GM23338 (cell line): Measurements from ENCODE around the gene KIRREL3. TPM values are rescaled to one million over a fixed set of nuclear protein-coding genes. Genes with fewer than 3 reads are reported as not detected.

Experiments
- ATAC-seq: fragments of 200-7000 bp; cut with Tn5 transposase; 3 replicates; pipeline ENCODE4 v1.9.1; 2020
- DNase-seq: peaks from one replicate; pipeline ENCODE4 v3.0.0-alpha.2; 2015; ENCODE audit warnings: low spot score
- H2AFZ ChIP-seq: fragments of 200-600 bp; sonication (generic); 2 replicates; pipeline ENCODE4 v1.8.0; 2016; ENCODE audit warnings: antibody characterized with exemption, mild to moderate bottlenecking, moderate library complexity
- H3F3A ChIP-seq: fragments of 200-600 bp; sonication (generic); replicated peaks from 2 replicates; pipeline ENCODE4 v1.8.0; 2017; ENCODE audit warnings: antibody characterized with exemption, mixed run types, low read depth
- H3K27ac ChIP-seq: fragments of 200-600 bp; sonication (generic); 2 replicates; pipeline ENCODE4 v1.6.1; 2016; ENCODE audit warnings: low read depth
- H3K27me3 ChIP-seq: fragments of 200-600 bp; sonication (generic); 2 replicates; pipeline ENCODE4 v1.8.0; 2016; ENCODE audit warnings: mild to moderate bottlenecking, mixed run types, moderate library complexity; ENCODE audit not compliant: insufficient read depth
- H3K36me3 ChIP-seq: fragments of 200-600 bp; sonication (generic); 2 replicates; pipeline ENCODE4 v1.8.0; 2016; ENCODE audit warnings: mild to moderate bottlenecking; ENCODE audit not compliant: insufficient read depth
- H3K4me1 ChIP-seq: fragments of 200-600 bp; sonication (generic); 2 replicates; pipeline ENCODE4 v1.8.0; 2016; ENCODE audit warnings: mild to moderate bottlenecking, moderate library complexity; ENCODE audit not compliant: insufficient read depth
- H3K4me2 ChIP-seq: fragments of 200-600 bp; sonication (generic); 2 replicates; pipeline ENCODE4 v1.7.1; 2017; ENCODE audit warnings: mixed run types
- H3K4me3 ChIP-seq: fragments of 200-600 bp; sonication (generic); 2 replicates; pipeline ENCODE4 v1.6.1; 2016; ENCODE audit warnings: mixed run types
- H3K79me2 ChIP-seq: fragments of 200-600 bp; sonication (generic); replicated peaks from 2 replicates; pipeline ENCODE4 v1.8.0; 2017; ENCODE audit warnings: mild to moderate bottlenecking; ENCODE audit not compliant: insufficient read depth
- H3K9me2 ChIP-seq: fragments of 200-600 bp; sonication (generic); 2 replicates; pipeline ENCODE4 v1.8.0; 2017; ENCODE audit not compliant: insufficient read depth
- H4K20me1 ChIP-seq: fragments of 200-600 bp; sonication (generic); replicated peaks from 2 replicates; pipeline ENCODE4 v1.8.0; 2017; ENCODE audit warnings: mild to moderate bottlenecking; ENCODE audit not compliant: insufficient read depth
- H3K27ac Mint-ChIP-seq: 2 replicates; pipeline ENCODE4 v1.8.0; 2020; ENCODE audit warnings: inconsistent platforms, mild to moderate bottlenecking, moderate library complexity, mixed read lengths
- H3K27me3 Mint-ChIP-seq: 3 replicates; pipeline ENCODE4 v1.8.0; 2022; ENCODE audit warnings: low read depth, mild to moderate bottlenecking, moderate library complexity, mixed read lengths, inconsistent platforms; ENCODE audit not compliant: insufficient read depth, poor library complexity
- H3K36me3 Mint-ChIP-seq: 3 replicates; pipeline ENCODE4 v1.8.0; 2021; ENCODE audit warnings: low read depth, mild to moderate bottlenecking, inconsistent platforms, moderate library complexity, mixed read lengths
- H3K4me1 Mint-ChIP-seq: 3 replicates; pipeline ENCODE4 v1.8.0; 2020; ENCODE audit warnings: mild to moderate bottlenecking, inconsistent platforms, mixed read lengths
- H3K4me3 Mint-ChIP-seq: 3 replicates; pipeline ENCODE4 v1.8.0; 2021; ENCODE audit warnings: moderate library complexity, mild to moderate bottlenecking, inconsistent platforms, mixed read lengths
- H3K9me3 Mint-ChIP-seq: 3 replicates; pipeline ENCODE4 v1.8.0; 2020; ENCODE audit warnings: moderate library complexity, mild to moderate bottlenecking, inconsistent platforms, mixed read lengths
- EZH2 ChIP-seq: fragments of 200-600 bp; sonication (generic); IDR thresholded peaks from one replicate; pipeline ENCODE4 v1.8.0; 2017; ENCODE audit warnings: antibody characterized with exemption, mild to moderate bottlenecking, low read depth; ENCODE audit not compliant: unreplicated experiment
- EZH2phosphoT487 ChIP-seq: fragments of 200-600 bp; sonication (generic); IDR thresholded peaks from one replicate; pipeline ENCODE4 v1.8.1; 2018; ENCODE audit warnings: antibody characterized with exemption; ENCODE audit not compliant: unreplicated experiment
- NANOG ChIP-seq: IDR thresholded peaks from 2 replicates; pipeline ENCODE4 v1.6.1; 2016; ENCODE audit warnings: antibody characterized with exemption, borderline replicate concordance
- STAT1 ChIP-seq: IDR thresholded peaks from one replicate; pipeline ENCODE4 v1.6.1; 2016; ENCODE audit warnings: antibody characterized with exemption; ENCODE audit not compliant: unreplicated experiment
- ZNF331 ChIP-seq: fragments of 250-450 bp; sonication (Bioruptor Pico); IDR thresholded peaks from 2 replicates; pipeline ENCODE4 v1.5.0; 2020; ENCODE audit warnings: low read depth, mild to moderate bottlenecking, moderate library complexity
- polyA plus RNA-seq: library from polyadenylated mRNA; unstranded; fragments of >200 nt; fragmentation: Nextera tagmentation; extraction: Ambion mirVana; gene quantifications from 2 replicates; pipeline ENCODE4 v1.2.1, GENCODE V29; 2016
- total RNA-seq: library from RNA; depleted of rRNA; stranded (reverse); fragments of >200 nt; shearing (Covaris generic); gene quantifications from 2 replicates; pipeline ENCODE4 v1.2.3, GENCODE V29; 2014
- TF ChIP-seq, protein P1 (sequence below): IDR thresholded peaks from one replicate; pipeline ENCODE4 v1.6.1; 2018; ENCODE audit warnings: antibody characterized with exemption; ENCODE audit not compliant: unreplicated experiment
- TF ChIP-seq, protein P2 (sequence below), 2 experiments: fragments of 200-600 bp in 1 of 2; sonication (generic) in 1 of 2; conservative IDR thresholded peaks; 2 replicates each; pipeline versions ENCODE4 v1.5.1 to v1.6.1; 2016 to 2017; ENCODE audit warnings: antibody characterized with exemption in 2 of 2, low read depth in 2 of 2, mild to moderate bottlenecking in 2 of 2, moderate library complexity in 1 of 2
- TF ChIP-seq, protein P3 (sequence below): IDR thresholded peaks from 2 replicates; pipeline ENCODE4 v1.6.1; 2016; ENCODE audit warnings: antibody characterized with exemption

The KIRREL3 gene
- total and polyA plus RNA-seq, 2 experiments from 2014 or later: 0.13 to 1.5 TPM

DNA sequence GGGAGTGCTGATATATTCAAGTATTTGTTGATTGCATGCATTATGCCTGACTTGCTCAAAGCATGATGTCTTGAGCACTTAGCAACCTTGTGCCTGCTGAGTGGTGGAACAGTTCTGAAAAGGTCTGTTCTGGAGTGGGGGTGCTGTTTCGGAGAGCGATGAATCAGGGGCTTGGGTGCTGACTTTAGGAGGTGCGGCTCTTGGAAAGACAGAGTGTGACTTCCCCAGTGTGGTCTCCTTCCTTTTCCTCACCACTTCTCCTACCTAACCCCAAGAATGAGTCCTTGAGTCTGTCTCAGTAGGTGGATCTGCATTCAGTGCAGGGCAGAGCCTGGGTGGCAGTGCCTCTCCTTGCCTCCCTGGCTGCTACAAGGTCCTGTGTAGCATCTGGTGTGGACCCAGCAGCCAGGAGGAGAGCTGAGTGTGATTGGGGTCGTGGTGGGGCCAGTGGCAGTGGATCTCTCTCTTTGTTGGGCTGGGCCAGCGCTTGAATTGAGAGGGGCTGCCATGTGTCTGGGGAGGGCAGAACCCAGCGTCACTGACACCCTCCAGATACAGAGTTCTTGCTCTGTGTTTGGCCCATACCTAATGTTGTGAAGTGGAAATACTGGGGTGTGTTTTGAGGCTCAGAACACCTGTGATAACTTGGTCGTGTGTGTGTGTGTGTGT is 609.1 kb downstream of the KIRREL3 start (continued):
- TF ChIP-seq, protein P1, sequence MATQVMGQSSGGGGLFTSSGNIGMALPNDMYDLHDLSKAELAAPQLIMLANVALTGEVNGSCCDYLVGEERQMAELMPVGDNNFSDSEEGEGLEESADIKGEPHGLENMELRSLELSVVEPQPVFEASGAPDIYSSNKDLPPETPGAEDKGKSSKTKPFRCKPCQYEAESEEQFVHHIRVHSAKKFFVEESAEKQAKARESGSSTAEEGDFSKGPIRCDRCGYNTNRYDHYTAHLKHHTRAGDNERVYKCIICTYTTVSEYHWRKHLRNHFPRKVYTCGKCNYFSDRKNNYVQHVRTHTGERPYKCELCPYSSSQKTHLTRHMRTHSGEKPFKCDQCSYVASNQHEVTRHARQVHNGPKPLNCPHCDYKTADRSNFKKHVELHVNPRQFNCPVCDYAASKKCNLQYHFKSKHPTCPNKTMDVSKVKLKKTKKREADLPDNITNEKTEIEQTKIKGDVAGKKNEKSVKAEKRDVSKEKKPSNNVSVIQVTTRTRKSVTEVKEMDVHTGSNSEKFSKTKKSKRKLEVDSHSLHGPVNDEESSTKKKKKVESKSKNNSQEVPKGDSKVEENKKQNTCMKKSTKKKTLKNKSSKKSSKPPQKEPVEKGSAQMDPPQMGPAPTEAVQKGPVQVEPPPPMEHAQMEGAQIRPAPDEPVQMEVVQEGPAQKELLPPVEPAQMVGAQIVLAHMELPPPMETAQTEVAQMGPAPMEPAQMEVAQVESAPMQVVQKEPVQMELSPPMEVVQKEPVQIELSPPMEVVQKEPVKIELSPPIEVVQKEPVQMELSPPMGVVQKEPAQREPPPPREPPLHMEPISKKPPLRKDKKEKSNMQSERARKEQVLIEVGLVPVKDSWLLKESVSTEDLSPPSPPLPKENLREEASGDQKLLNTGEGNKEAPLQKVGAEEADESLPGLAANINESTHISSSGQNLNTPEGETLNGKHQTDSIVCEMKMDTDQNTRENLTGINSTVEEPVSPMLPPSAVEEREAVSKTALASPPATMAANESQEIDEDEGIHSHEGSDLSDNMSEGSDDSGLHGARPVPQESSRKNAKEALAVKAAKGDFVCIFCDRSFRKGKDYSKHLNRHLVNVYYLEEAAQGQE: no peak

GRCh38 chr11:126390272-126390867 is 610.2 kb downstream of the KIRREL3 start:
- no peak for ATAC-seq
- Mint-ChIP-seq H3K4me3 (no peak overlapping the region), H3K9me3 (no peaks in the 10 kb centered on the region; the same call in 2 of the 3 replicates), H3K4me1 (peaks cover 36% of the 10 kb centered on the region), H3K27ac (no peak overlapping the region), H3K36me3 (no peaks in the 10 kb centered on the region), H3K27me3 (peaks cover 11% of the 10 kb centered on the region)
- Histone ChIP-seq H3F3A (no peaks in the 10 kb centered on the region), H3K36me3 (no peaks in the 10 kb centered on the region), H2AFZ (no peak overlapping the region), H3K4me1 (peaks cover 6% of the 10 kb centered on the region; the same call in 1 of the 2 replicates), H3K4me2 (no peak overlapping the region), H3K4me3 (no peak overlapping the region), H3K9me2 (no peaks in the 10 kb centered on the region), H3K27me3 (no peaks in the 10 kb centered on the region), H3K79me2 (peaks cover 27% of the 10 kb centered on the region), H4K20me1 (0 out of 2 replicates have a peak, but pooled peaks cover 5% of the 10 kb centered on the region), H3K27ac (no peak overlapping the region)
- no peak for DNase-seq
- TF ChIP-seq, protein P2, sequence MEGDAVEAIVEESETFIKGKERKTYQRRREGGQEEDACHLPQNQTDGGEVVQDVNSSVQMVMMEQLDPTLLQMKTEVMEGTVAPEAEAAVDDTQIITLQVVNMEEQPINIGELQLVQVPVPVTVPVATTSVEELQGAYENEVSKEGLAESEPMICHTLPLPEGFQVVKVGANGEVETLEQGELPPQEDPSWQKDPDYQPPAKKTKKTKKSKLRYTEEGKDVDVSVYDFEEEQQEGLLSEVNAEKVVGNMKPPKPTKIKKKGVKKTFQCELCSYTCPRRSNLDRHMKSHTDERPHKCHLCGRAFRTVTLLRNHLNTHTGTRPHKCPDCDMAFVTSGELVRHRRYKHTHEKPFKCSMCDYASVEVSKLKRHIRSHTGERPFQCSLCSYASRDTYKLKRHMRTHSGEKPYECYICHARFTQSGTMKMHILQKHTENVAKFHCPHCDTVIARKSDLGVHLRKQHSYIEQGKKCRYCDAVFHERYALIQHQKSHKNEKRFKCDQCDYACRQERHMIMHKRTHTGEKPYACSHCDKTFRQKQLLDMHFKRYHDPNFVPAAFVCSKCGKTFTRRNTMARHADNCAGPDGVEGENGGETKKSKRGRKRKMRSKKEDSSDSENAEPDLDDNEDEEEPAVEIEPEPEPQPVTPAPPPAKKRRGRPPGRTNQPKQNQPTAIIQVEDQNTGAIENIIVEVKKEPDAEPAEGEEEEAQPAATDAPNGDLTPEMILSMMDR (conservative IDR thresholded peaks at IDR 0.05; ENCODE audit: low read depth in 2 of 2): no peak
- TF ChIP-seq EZH2phosphoT487: no peak
- no peak for TF ChIP-seq EZH2
- TF ChIP-seq, protein P1: no peak
- no peak for TF ChIP-seq ZNF331 (CRISPR knock-in tag)
- no peak for TF ChIP-seq NANOG
- TF ChIP-seq, protein P3, sequence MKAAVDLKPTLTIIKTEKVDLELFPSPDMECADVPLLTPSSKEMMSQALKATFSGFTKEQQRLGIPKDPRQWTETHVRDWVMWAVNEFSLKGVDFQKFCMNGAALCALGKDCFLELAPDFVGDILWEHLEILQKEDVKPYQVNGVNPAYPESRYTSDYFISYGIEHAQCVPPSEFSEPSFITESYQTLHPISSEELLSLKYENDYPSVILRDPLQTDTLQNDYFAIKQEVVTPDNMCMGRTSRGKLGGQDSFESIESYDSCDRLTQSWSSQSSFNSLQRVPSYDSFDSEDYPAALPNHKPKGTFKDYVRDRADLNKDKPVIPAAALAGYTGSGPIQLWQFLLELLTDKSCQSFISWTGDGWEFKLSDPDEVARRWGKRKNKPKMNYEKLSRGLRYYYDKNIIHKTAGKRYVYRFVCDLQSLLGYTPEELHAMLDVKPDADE: no peak
- no peak for TF ChIP-seq STAT1
